Dendritic cell treated with granulocyte-macrophage colony-stimulating factor and Interleukin-4, amounts not matched to agents 40 ng/mL and 50 ng/mL, for 4 days (primary cell): Measurements from ENCODE around the gene MPI.

Experiments
- H3K27ac Mint-ChIP-seq: one replicate; pipeline ENCODE4 v1.8.0; 2022; ENCODE audit warnings: mild to moderate bottlenecking, mixed read lengths
- H3K27me3 Mint-ChIP-seq: one replicate; pipeline ENCODE4 v1.8.0; 2022; ENCODE audit warnings: mild to moderate bottlenecking, mixed read lengths
- H3K36me3 Mint-ChIP-seq: one replicate; pipeline ENCODE4 v1.8.0; 2022; ENCODE audit warnings: low read depth, mixed read lengths
- H3K4me1 Mint-ChIP-seq: one replicate; pipeline ENCODE4 v1.8.0; 2022; ENCODE audit warnings: low read depth, mixed read lengths
- H3K4me3 Mint-ChIP-seq: one replicate; pipeline ENCODE4 v1.8.0; 2022; ENCODE audit warnings: mild to moderate bottlenecking, moderate library complexity, mixed read lengths
- H3K9me3 Mint-ChIP-seq: one replicate; pipeline ENCODE4 v1.8.0; 2022; ENCODE audit warnings: mixed read lengths
- intact Hi-C: fragments of 100-400 bp; cut with micrococcal nuclease; formaldehyde crosslinking; loops from one replicate; pipeline ENCODE4 v1.15.0; 2022

Gene MPI

DNA sequence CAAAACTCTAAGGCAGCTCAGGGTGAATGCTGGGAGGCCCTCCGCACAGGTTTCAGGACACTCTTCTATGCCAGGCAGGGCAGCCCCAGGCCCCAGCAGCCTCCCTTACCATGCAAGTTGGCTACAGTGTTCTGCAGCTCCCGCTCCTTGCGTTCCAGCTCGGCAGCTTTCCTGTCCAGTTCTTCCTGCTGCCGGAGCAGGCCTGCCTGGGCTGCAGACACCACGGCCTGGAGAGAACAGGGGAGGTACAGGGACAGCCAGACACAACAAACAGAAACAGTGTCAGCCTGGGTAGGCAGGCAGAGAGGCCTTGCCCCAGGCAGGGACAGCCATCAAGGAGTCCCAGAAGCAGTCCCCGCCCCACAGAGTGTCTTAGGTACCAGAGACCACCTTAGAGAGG, 37.9 kb upstream of the MPI start:
- peaks cover 13% of the 10 kb centered on the region for H3K4me1 Mint-ChIP-seq
- H3K4me3 Mint-ChIP-seq = no peak overlapping the region
- no peak overlapping the region for H3K27ac Mint-ChIP-seq

DNA sequence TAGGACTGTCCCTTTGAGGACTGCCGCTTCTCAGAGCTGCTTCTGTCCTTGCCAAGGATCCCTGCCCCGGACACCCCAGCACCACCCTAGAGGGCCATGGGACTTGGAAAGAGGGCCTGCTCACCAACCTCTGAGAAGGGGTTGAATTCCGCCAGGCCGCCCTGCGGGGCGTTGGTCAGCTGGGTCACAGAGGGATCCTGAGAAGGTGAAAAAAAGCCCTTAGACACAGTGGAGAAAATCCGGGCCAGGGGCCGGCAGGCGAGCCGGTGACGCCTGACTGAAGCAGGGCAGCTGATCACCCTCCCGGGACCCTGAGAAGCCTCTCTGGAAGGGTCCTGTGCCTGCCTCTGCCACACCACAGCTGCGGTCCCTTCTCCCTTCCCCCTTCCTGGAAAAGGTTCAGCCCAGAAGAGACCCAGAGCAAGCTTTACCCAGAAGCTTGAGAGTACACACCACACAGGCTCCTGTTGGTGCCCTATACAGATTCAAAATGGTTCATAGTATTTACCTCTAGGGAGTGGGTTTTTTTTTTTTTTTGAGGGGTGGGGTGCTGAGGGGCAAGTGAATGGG, 35.3 kb upstream of the MPI start:
- no peak overlapping the region for H3K4me3 Mint-ChIP-seq
- no peaks in the 10 kb centered on the region for H3K9me3 Mint-ChIP-seq
- H3K36me3 Mint-ChIP-seq = peaks cover 92% of the 10 kb centered on the region
- intact Hi-C loops = no loop called here
- peaks cover 39% of the 10 kb centered on the region for H3K4me1 Mint-ChIP-seq
- no peaks in the 10 kb centered on the region for H3K27me3 Mint-ChIP-seq
- no peak overlapping the region for H3K27ac Mint-ChIP-seq

More for the DNA sequence above, 37.9 kb upstream of the MPI start:
- Mint-ChIP-seq H3K9me3 (no peaks in the 10 kb centered on the region), H3K36me3 (peaks cover 92% of the 10 kb centered on the region), H3K27me3 (no peaks in the 10 kb centered on the region)
- intact Hi-C loops = no loop called here

DNA sequence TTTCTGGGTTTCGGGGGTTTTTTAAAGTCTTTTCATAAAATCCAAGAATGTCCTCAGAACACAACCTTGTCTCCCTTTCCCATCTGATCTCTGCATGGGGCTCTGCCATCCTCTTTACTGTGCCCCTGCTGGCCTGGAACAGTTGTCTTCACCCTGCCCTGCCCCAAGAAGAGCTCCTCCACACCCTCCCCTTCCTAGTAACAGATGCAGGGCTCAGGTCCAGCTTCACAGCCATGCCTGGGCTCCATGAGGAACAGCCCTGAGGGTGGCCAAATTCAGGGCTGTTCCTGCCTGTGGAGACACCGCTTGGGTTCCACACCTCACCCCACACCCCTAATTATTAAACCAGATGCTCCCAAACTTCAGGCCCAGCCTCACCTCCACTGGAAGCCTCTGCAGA, 34.0 kb upstream of the MPI start:
- no peaks in the 10 kb centered on the region for H3K9me3 Mint-ChIP-seq
- peak overlapping the region; percentile 30 for H3K27ac Mint-ChIP-seq
- no peak overlapping the region for H3K4me3 Mint-ChIP-seq
- no peaks in the 10 kb centered on the region for H3K27me3 Mint-ChIP-seq
- H3K4me1 Mint-ChIP-seq = peaks cover 43% of the 10 kb centered on the region
- intact Hi-C loops = no loop called here
- H3K36me3 Mint-ChIP-seq = peaks cover 84% of the 10 kb centered on the region

DNA sequence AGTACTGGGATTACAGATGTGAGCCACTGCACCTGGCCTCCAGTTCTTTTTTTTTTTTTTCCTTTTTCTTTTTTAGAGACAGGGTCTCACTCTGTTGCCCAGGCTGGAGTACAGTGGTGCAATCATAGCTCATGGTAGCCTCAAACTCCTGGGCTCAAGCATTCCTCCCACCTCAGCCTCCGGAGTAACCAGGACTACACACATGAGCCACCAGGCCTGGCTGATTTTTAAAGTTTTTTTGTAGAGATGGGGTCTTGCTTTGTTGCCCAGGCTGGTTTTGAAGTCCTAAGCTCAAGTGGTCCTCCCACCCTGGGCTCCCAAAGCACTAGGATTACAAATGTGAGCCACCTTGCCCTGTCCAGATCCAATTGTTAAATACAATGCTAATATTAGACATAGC, 33.3 kb upstream of the MPI start:
- Mint-ChIP-seq H3K27ac (no peak overlapping the region), H3K4me1 (peaks cover 48% of the 10 kb centered on the region), H3K36me3 (peaks cover 84% of the 10 kb centered on the region), H3K9me3 (no peaks in the 10 kb centered on the region), H3K27me3 (no peaks in the 10 kb centered on the region), H3K4me3 (no peak overlapping the region)
- intact Hi-C loops = no loop called here

DNA sequence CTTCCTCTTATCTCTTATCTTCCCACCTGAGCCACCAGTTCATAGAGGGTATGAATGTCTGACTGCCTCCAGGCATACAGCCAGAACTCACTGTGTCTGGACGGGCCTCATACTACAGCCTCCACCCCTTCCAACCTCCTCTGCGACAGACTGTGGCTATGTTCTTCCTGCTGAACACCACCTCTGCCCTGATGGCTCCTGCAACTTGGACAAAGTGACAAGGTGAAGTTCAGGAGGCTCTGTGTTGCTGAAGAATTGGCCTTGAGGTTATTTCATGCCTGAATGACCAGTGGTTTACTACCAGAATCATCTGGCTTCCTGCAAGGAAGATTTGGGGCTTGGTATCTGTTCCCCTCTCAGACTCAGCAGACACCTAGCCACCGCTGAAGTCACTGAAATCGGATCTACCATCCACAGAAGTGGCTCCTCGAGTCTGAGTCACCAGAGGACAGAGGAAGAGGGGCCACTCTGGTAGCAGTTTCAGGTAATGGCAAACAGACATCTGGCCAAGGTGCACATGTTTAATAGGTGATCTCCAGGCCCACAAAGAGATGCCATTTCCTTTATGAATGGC, 32.7 kb upstream of the MPI start:
- intact Hi-C loops = no loop called here
- H3K27me3 Mint-ChIP-seq = no peaks in the 10 kb centered on the region
- H3K27ac Mint-ChIP-seq = peak overlapping the region; percentile 86
- H3K4me3 Mint-ChIP-seq = no peak overlapping the region
- peaks cover 82% of the 10 kb centered on the region for H3K36me3 Mint-ChIP-seq
- no peaks in the 10 kb centered on the region for H3K9me3 Mint-ChIP-seq
- H3K4me1 Mint-ChIP-seq = peaks cover 49% of the 10 kb centered on the region

DNA sequence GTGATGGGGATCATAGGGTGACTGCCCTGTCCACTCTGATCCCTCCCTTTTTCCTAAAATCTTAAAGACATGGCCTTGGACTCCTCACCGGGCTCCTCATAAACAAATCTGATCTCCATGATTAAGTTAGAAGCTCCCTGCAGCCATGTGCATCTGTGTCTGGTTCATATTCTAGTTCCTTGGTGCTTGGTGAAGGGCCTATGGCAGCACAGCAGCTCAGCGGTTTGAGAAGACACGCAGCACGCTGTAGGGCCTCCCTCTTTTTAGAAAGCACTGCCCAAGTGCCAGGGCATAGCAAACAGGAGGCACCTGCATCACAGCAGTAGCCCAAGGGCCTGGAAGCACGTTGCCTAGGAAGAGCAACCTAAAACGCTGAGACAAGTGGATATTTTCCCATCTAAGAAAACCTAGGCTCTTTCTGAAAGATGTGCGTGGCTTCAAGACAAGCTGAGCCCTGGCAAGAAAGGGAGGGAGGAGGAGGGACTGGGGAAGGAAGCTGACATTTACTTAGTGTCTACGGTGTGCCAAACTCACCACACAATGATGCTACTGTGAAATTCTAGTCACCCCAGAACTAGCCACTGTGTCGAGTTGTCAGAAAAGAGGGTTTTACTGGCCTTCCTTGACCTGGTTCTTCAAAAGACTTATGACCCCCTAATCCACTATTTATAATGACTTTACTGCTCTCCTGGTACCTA, 32.0 kb upstream of the MPI start:
- Mint-ChIP-seq H3K4me3 (no peak overlapping the region), H3K9me3 (no peaks in the 10 kb centered on the region)

DNA sequence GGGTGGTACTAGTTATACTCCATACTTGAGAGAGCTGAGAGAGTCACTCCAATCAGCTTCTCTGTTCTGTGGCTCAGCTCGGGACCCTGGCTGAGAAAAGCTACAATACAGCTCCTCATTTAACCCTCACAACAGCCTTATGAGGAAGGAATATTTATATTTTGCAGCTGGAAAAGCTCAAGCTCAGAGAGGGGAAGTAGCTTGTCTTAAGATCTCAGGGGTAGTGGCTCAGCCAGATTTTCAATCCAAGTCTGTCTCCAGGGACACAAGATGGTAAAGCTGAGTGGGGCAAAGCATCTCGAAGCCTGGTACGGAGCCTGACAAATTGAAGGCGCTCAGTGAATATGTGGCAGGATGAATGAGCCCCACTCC, 31.5 kb upstream of the MPI start:
- Mint-ChIP-seq H3K27ac (peak overlapping the region; percentile 86), H3K9me3 (no peaks in the 10 kb centered on the region), H3K4me1 (peaks cover 48% of the 10 kb centered on the region), H3K4me3 (no peak overlapping the region), H3K36me3 (peaks cover 79% of the 10 kb centered on the region), H3K27me3 (no peaks in the 10 kb centered on the region)
- intact Hi-C loops = no loop called here

More for the DNA sequence above, 32.0 kb upstream of the MPI start:
- Mint-ChIP-seq H3K27me3 (no peaks in the 10 kb centered on the region), H3K36me3 (peaks cover 79% of the 10 kb centered on the region), H3K4me1 (peaks cover 49% of the 10 kb centered on the region), H3K27ac (peak overlapping the region; percentile 86)
- intact Hi-C loops = no loop called here

DNA sequence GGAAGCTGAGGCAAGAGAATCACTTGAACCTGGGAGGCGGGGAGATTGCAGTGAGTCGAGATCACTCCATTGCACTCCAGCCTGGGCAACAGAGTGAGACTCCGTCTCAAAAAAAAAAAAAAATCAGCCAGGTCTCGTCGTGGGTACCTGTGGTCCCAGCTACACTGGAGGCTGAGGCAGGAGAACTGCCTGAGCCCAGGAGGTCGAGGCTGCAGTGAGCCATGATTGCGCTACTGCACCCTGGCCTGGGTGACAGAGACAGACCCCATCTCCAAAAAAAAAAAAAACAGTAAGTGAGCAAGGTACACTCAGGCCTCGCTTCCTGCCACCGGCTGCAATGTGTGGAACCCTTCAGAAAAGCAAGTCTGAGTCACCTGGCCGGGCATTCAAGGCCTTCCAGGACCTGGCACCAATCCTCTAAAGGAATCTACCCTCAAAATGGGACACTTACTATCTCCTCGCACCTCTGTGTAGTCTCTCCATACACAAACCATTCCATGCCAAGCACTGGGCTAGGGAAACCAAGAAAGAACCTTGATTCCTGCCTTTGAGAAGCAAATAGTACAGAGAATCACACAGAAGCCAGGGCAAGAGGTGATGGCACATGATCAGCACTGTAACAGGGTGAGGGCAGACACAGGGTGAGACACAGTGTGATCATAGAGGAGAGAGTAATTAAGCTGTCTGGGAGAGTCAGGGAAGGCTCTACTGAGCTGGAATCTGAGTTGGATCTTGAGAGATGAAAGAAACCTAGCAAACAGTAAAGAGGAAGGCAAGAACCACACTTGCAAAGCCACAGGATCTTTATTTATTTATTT, 26.4 kb upstream of the MPI start:
- Mint-ChIP-seq H3K4me1 (peaks cover 72% of the 10 kb centered on the region), H3K36me3 (peaks cover 80% of the 10 kb centered on the region), H3K9me3 (no peaks in the 10 kb centered on the region), H3K4me3 (no peak overlapping the region), H3K27ac (peak overlapping the region; percentile 96), H3K27me3 (no peaks in the 10 kb centered on the region)
- intact Hi-C loops = no loop called here

DNA sequence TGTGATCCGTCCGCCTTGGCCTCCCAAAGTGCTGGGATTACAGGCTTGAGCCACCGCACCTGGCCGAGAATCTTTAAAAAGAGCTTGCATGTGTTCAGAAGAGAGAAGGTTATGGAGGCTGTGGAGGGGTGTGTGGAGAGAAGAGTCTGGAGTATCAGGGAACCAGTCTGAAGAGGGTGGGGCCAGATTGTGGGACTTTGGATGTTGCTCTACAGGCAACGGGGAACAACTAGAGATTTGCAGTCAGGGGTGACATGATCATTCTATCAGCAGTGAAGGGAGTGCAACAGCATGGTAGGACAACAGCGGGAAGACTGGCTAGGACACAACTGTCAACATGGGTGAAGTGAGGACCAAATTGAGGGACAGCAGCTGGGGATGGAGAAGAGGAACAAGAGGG, 25.5 kb upstream of the MPI start:
- Mint-ChIP-seq H3K36me3 (peaks cover 78% of the 10 kb centered on the region), H3K9me3 (no peaks in the 10 kb centered on the region), H3K27ac (peak overlapping the region; percentile 96), H3K27me3 (no peaks in the 10 kb centered on the region), H3K4me3 (no peak overlapping the region), H3K4me1 (peaks cover 65% of the 10 kb centered on the region)
- intact Hi-C loops = no loop called here

DNA sequence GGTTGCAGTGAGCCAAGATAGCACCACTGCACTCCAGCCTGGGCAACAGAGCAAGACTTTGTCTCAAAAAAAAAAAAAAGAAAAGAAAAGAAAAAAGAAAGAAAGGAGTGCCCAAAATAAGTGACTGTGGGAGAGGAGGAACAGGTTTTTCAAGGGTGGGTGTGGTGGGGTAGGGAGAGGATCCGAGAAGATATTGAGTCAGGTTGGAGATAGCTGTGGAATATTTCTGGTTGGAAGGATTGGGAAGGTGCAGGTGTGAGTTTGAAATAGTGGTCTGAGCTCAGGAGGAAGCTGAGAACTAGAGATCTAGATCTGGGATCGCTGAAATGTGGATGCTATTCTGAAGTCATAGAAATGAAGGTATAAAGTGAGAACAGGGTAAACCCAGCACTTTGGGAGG, 24.5 kb upstream of the MPI start:
- Mint-ChIP-seq H3K9me3 (no peaks in the 10 kb centered on the region), H3K4me1 (peaks cover 68% of the 10 kb centered on the region), H3K4me3 (no peak overlapping the region), H3K27me3 (no peaks in the 10 kb centered on the region), H3K36me3 (peaks cover 83% of the 10 kb centered on the region), H3K27ac (peak overlapping the region; percentile 96)
- intact Hi-C loops = no loop called here

DNA sequence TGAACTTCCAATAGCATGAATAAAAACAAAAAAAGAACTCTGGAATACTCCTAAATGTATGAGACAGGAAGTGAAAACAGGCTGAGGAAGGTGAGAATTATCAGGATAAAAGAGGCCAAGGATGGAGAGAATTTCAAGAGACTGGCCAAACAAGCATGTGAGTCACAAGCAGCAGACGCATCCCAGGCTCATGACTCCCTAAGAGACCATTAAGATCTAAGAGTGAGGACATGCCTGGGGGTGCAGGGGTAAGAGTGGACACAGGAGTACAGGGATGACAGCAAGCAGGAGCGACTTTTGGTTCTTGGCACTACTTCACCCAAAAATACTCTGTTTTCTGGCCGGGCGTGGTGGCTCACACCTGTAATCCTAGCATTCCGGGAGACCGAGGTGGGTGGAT, 23.8 kb upstream of the MPI start:
- Mint-ChIP-seq H3K27me3 (no peaks in the 10 kb centered on the region), H3K4me3 (no peak overlapping the region), H3K27ac (peak overlapping the region; percentile 96), H3K9me3 (no peaks in the 10 kb centered on the region), H3K36me3 (peaks cover 86% of the 10 kb centered on the region), H3K4me1 (peaks cover 75% of the 10 kb centered on the region)
- intact Hi-C loops = loop anchor here (2.0 kb wide), 1 partner anchor 37 kb away; no protein-coding TSS in a partner anchor

DNA sequence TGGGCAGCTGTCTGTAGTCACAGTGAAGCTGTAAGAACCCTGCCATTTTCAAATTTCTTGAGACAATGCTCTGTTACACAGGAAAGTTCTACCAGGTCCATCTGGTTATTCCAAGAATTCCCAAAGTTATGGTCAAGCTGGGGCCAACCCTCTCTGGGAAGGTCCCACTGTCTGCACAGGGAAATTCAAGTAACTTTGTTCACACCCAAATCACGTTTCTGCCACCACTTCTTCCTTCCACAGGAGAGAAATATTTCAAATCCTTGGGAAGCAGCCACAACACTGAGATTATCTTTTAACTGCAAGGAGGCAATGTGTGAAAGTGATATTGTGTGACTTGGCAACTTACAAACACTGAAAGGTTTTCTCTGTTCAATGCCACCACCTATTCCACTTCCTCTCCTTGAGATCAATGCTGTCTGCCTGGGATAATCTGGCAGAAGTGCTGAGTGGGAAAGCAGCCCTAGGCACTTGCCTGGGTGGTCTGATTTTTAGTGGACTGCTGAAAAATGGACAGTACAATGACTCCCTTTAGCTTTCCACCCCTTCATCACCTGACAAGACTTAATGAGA, 22.3 kb upstream of the MPI start:
- no peaks in the 10 kb centered on the region for H3K27me3 Mint-ChIP-seq
- peak overlapping the region; percentile 42 for H3K4me3 Mint-ChIP-seq
- H3K36me3 Mint-ChIP-seq = peaks cover 89% of the 10 kb centered on the region
- H3K9me3 Mint-ChIP-seq = no peaks in the 10 kb centered on the region
- intact Hi-C loops = loop anchor here (2.0 kb wide), 1 partner anchor 35 kb away; no protein-coding TSS in a partner anchor
- H3K4me1 Mint-ChIP-seq = peaks cover 81% of the 10 kb centered on the region
- H3K27ac Mint-ChIP-seq = peak overlapping the region; percentile 96

DNA sequence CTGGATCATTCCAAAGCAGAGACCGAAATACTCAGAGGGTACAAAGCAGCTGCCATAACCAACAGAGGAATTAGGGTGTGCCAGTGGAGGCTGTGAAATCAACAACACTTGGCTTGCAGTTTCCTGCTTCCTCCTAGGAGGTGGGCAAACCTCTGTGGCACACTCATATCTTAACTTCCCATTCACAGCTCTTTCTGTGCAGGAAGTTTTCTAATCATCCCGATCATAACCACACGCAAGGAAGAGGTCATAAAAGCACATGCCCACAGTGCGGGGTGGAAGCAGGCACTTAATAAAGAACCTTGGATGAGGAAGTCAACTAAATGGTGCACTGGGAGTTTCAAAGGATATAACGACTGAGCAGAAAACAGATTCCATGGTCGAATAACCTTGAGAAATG, 21.8 kb upstream of the MPI start:
- H3K9me3 Mint-ChIP-seq = no peaks in the 10 kb centered on the region
- no peaks in the 10 kb centered on the region for H3K27me3 Mint-ChIP-seq
- H3K27ac Mint-ChIP-seq = peak overlapping the region; percentile 96
- intact Hi-C loops = no loop called here
- peaks cover 81% of the 10 kb centered on the region for H3K4me1 Mint-ChIP-seq
- H3K4me3 Mint-ChIP-seq = peak overlapping the region; percentile 42
- H3K36me3 Mint-ChIP-seq = peaks cover 89% of the 10 kb centered on the region

DNA sequence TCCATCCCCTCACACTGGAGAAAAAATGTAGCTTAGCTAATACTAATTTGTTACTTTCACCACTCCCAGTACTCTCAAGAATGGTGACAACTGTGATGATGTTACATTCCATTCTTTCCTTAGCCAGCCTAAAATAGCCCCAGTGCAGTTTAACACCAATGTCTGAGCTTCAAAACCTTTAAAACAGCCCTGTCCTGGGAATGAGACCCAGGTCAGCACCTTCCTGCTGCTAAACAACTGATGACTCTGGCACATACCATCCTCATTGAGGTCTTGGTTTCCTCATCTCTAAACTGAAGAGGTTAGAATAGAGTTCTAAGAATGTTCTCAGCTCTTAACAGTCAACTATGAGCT, 20.5 kb upstream of the MPI start:
- H3K9me3 Mint-ChIP-seq = no peaks in the 10 kb centered on the region
- intact Hi-C loops = no loop called here

More for the DNA sequence above, 20.5 kb upstream of the MPI start:
- Mint-ChIP-seq H3K27ac (peak overlapping the region; percentile 96), H3K4me3 (peak overlapping the region; percentile 95), H3K4me1 (peaks cover 78% of the 10 kb centered on the region), H3K36me3 (peaks cover 78% of the 10 kb centered on the region), H3K27me3 (no peaks in the 10 kb centered on the region)
